ENCODE measurements around the gene RBFOX1.

The RBFOX1 gene

DNA sequence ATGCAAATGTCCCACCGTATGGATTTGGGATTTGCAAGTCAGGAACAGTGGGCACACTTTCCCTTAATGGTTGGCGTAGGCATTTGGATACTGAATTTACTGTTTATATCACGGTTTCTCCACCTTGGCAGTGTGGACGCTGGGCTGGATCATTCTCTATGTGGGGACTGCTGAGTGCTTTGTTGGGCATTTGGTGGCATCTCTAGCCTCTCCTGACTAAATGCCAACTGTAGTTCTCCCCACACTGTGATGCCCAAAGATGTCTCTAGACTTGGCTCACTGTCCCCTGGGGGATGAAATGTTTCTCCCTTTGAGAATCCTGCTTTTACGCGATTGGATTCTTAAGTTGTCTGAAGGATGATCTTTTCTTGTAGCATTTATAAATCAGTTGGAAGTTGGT is 49.0 kb downstream of the RBFOX1 start:
- Histone ChIP-seq H3K4me3 (no peak overlapping the region), H3K36me3 (ENCODE audit: insufficient read depth, low read length) (no peaks in the 10 kb centered on the region), H3K9me3 (ENCODE audit: low read depth, low read length) (no peaks in the 10 kb centered on the region), H3K9ac (ENCODE audit: insufficient read length) (no peak overlapping the region), H3K27ac (no peak overlapping the region)
- no peak for DNase-seq (ENCODE audit: low read depth, low spot score)
- TF ChIP-seq POLR2AphosphoS5 (IDR thresholded peaks at IDR 0.05; ENCODE audit: borderline replicate concordance, low read depth, low read length) (no peak), FOXP2 (optimal IDR thresholded peaks at IDR 0.05; ENCODE audit: control extremely low read depth, extremely low read length, insufficient read depth) (no peak), EZH2 (IDR thresholded peaks at IDR 0.05) (no peak)

DNA sequence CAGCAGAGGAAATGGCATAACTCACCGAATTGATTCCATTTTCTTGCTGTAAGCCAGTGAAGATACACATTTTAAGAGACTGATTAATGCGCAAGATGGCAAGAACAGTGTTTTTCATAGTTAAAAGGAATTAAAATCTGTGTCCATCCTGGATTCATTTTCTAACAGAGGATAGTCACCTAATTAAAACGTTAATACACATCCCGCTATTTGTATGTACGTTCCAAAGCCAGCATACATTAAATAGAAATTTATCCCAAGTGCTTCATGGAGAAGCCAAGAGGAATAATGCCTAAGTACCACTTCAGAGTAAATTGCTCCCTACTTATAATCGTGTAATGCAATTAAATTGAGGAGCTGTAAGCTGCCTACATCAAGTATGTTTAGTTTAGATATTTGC is 49.9 kb downstream of the RBFOX1 start:
- Histone ChIP-seq H3K9ac (ENCODE audit: insufficient read length) (no peak overlapping the region), H3K4me3 (no peak overlapping the region), H3K36me3 (ENCODE audit: insufficient read depth, low read length) (no peaks in the 10 kb centered on the region), H3K27ac (no peak overlapping the region), H3K9me3 (ENCODE audit: low read depth, low read length) (no peaks in the 10 kb centered on the region)
- TF ChIP-seq POLR2AphosphoS5 (IDR thresholded peaks at IDR 0.05; ENCODE audit: borderline replicate concordance, low read depth, low read length) (no peak), EZH2 (IDR thresholded peaks at IDR 0.05) (no peak), FOXP2 (optimal IDR thresholded peaks at IDR 0.05; ENCODE audit: control extremely low read depth, extremely low read length, insufficient read depth) (no peak)
- DNase-seq (ENCODE audit: low read depth, low spot score) = no peak

DNA sequence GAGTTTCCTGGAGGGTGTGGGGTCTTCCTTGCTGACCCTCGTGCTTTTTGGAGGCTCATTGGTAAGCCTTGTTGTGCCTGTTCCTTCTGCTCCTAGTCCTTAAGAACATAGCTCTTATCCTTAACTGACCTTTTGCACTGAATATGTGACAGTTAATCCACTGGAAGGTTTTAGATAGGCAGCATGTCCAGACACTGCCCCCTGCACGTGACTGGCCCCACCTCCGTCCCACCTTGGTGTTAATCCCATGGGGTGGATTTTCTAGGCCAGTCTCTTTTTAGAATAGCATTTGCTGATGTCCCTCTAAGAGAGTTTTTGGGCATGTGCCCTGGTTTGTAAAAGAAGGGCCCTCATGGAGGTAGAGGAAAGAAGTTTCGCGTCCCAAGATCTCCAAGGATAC is 58.3 kb downstream of the RBFOX1 start:
- H3K36me3 ChIP-seq (ENCODE audit: insufficient read depth, low read length) = no peaks in the 10 kb centered on the region
- no peak overlapping the region for H3K4me3 ChIP-seq
- no peak for DNase-seq (ENCODE audit: low read depth, low spot score)
- H3K9ac ChIP-seq (ENCODE audit: insufficient read length) = no peak overlapping the region
- TF ChIP-seq EZH2 (IDR thresholded peaks at IDR 0.05) (no peak), POLR2AphosphoS5 (IDR thresholded peaks at IDR 0.05; ENCODE audit: borderline replicate concordance, low read depth, low read length) (no peak), FOXP2 (optimal IDR thresholded peaks at IDR 0.05; ENCODE audit: control extremely low read depth, extremely low read length, insufficient read depth) (no peak)
- no peak overlapping the region for H3K27ac ChIP-seq
- H3K9me3 ChIP-seq (ENCODE audit: low read depth, low read length) = no peaks in the 10 kb centered on the region

DNA sequence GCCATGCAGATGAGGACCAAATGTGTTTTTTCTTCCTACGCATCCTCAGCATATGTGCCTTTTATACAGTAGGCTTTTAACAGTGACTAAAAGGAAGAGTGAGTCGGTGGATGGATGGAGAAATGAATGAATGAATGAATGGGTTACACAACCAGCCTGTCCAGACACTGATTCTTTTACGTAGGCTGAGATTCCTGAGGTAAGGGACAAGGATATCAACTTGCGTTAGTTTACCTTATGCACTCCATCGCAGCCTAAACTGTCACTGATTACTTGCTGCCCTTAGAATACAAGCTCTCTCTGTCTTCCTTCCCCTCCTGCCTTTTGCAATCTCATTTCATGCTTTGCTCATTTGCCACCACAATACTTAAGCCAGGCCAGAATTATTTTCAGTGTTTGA is 59.0 kb downstream of the RBFOX1 start:
- DNase-seq (ENCODE audit: low read depth, low spot score) = no peak

DNA sequence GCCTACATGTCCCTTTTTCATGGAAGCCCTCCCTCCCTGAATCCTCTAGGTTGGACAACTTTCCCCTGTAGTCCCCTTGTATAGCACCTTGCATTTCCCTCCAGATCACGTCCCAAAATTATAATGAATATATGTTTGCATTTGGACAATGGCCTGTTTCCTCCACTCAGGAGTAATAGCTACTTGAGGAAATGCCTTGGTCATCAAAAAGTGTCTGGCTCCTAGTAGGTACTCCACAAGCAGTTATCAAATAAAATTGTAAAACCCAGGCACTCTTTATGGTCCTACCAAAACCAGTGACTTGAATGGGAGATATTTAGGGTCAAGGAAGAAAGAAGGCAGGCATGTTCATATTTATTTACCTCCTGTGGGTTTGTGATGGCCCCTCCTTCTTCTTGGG is 59.6 kb downstream of the RBFOX1 start:
- H3K9ac ChIP-seq (ENCODE audit: insufficient read length) = no peak overlapping the region
- no peak for TF ChIP-seq FOXP2 (optimal IDR thresholded peaks at IDR 0.05; ENCODE audit: control extremely low read depth, extremely low read length, insufficient read depth)
- no peak for TF ChIP-seq POLR2AphosphoS5 (IDR thresholded peaks at IDR 0.05; ENCODE audit: borderline replicate concordance, low read depth, low read length)
- no peak for TF ChIP-seq EZH2 (IDR thresholded peaks at IDR 0.05)
- no peaks in the 10 kb centered on the region for H3K9me3 ChIP-seq (ENCODE audit: low read depth, low read length)
- no peaks in the 10 kb centered on the region for H3K36me3 ChIP-seq (ENCODE audit: insufficient read depth, low read length)
- no peak overlapping the region for H3K27ac ChIP-seq
- H3K4me3 ChIP-seq = no peak overlapping the region
- DNase-seq (ENCODE audit: low read depth, low spot score) = no peak

More for the DNA sequence above, 59.0 kb downstream of the RBFOX1 start:
- Histone ChIP-seq H3K27ac (no peak overlapping the region), H3K9ac (ENCODE audit: insufficient read length) (no peak overlapping the region), H3K9me3 (ENCODE audit: low read depth, low read length) (no peaks in the 10 kb centered on the region), H3K4me3 (no peak overlapping the region), H3K36me3 (ENCODE audit: insufficient read depth, low read length) (no peaks in the 10 kb centered on the region)
- TF ChIP-seq FOXP2 (optimal IDR thresholded peaks at IDR 0.05; ENCODE audit: control extremely low read depth, extremely low read length, insufficient read depth) (no peak), EZH2 (IDR thresholded peaks at IDR 0.05) (no peak), POLR2AphosphoS5 (IDR thresholded peaks at IDR 0.05; ENCODE audit: borderline replicate concordance, low read depth, low read length) (no peak)

DNA sequence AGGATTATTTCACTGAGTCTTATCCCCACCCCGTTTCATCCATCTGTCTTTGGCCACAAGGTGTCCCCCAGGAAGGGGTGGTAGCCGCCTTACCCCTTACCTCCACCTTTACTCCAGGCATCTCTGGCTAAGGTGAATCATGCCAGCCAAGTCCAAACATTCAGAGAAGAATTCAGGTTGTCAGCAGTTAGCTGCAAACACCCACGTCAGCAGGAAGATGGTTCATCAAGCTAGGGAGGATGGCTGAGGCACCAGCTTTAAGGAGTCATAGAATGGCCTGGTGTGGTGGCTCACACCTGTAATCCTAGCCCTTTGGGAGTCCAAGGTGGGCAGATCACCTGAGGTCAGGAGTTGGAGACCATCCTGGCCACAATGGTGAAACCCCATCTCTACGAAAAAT is 61.0 kb downstream of the RBFOX1 start:
- no peak for DNase-seq (ENCODE audit: low read depth, low spot score)
- H3K9me3 ChIP-seq (ENCODE audit: low read depth, low read length) = no peaks in the 10 kb centered on the region
- H3K4me3 ChIP-seq = no peak overlapping the region
- no peak overlapping the region for H3K9ac ChIP-seq (ENCODE audit: insufficient read length)
- no peaks in the 10 kb centered on the region for H3K36me3 ChIP-seq (ENCODE audit: insufficient read depth, low read length)
- H3K27ac ChIP-seq = no peak overlapping the region
- TF ChIP-seq EZH2 (IDR thresholded peaks at IDR 0.05) = no peak
- TF ChIP-seq FOXP2 (optimal IDR thresholded peaks at IDR 0.05; ENCODE audit: control extremely low read depth, extremely low read length, insufficient read depth) = no peak
- TF ChIP-seq POLR2AphosphoS5 (IDR thresholded peaks at IDR 0.05; ENCODE audit: borderline replicate concordance, low read depth, low read length) = no peak

DNA sequence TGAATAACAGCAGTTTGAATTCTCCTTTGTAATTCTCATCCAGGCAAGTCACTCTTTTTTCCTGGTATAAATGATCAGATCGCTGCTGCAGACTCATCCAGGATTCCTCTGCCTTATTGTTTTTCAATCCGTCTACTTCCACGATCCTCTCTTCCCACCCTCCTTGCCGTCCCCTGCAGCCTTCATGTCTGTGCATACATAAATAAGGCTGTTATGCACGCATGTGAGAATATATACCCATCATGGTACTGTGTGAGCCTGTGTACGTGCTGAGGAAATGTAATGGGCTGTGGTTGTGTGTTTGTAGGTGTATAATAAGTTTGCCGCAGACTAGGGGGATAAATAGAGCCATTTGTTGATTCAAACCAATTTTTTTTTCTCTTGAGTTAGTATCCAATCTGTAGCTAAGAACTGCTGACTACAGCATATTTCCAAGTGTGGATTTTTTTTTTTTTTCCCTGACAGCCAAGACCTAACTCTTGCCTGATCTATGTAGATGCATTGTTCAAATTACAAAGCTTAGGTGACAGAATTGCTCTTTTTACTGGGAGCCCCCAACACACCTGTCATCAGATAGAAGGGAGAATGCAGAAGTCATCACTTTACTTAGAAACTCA is 62.2 kb downstream of the RBFOX1 start:
- TF ChIP-seq FOXP2 (optimal IDR thresholded peaks at IDR 0.05; ENCODE audit: control extremely low read depth, extremely low read length, insufficient read depth) (no peak), POLR2AphosphoS5 (IDR thresholded peaks at IDR 0.05; ENCODE audit: borderline replicate concordance, low read depth, low read length) (no peak), EZH2 (IDR thresholded peaks at IDR 0.05) (no peak)
- no peak overlapping the region for H3K4me3 ChIP-seq
- no peaks in the 10 kb centered on the region for H3K9me3 ChIP-seq (ENCODE audit: low read depth, low read length)
- DNase-seq (ENCODE audit: low read depth, low spot score) = no peak
- H3K27ac ChIP-seq = no peak overlapping the region
- no peaks in the 10 kb centered on the region for H3K36me3 ChIP-seq (ENCODE audit: insufficient read depth, low read length)
- no peak overlapping the region for H3K9ac ChIP-seq (ENCODE audit: insufficient read length)

DNA sequence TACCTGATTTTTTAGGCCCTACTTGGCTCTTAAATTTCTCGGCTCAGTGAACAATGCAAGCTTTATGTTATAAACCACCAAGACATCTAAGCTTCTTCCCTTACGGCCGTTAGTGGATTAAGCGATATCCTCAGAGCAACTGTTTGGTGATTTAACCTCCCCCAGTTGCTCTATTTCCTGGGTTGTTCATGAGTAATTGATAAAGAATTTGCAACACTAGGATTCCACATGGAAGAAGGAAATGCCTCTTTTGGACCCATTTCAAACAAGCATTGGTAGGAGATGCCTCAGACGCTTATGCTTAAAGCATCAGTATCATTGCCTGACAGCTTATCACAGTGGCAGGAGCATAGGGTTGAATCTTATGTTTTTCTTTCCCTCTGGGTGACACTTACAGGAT is 65.3 kb downstream of the RBFOX1 start:
- Histone ChIP-seq H3K36me3 (ENCODE audit: insufficient read depth, low read length) (no peaks in the 10 kb centered on the region), H3K9me3 (ENCODE audit: low read depth, low read length) (no peaks in the 10 kb centered on the region), H3K27ac (no peak overlapping the region), H3K9ac (ENCODE audit: insufficient read length) (no peak overlapping the region), H3K4me3 (no peak overlapping the region)
- TF ChIP-seq POLR2AphosphoS5 (IDR thresholded peaks at IDR 0.05; ENCODE audit: borderline replicate concordance, low read depth, low read length) (no peak), FOXP2 (optimal IDR thresholded peaks at IDR 0.05; ENCODE audit: control extremely low read depth, extremely low read length, insufficient read depth) (no peak), EZH2 (IDR thresholded peaks at IDR 0.05) (no peak)
- DNase-seq (ENCODE audit: low read depth, low spot score) = no peak

DNA sequence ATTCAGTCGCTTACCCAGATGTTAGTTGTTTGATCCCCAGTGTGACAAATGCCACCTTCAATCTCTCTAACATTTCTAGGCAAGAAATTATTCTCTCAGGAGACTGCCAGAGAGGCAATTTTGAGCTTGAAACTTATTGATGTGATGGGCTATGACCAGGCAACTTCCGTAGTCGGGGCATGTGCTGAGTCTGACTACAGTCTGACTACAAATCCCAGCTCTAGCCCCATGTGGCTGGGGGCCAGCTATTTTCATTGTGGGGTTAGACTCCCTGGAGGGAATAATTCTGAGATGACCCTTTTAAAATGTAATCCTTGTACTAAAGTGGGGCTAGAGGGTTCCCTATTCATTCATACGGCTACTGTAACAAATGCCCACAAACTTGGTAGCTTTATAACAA is 65.9 kb downstream of the RBFOX1 start:
- TF ChIP-seq EZH2 (IDR thresholded peaks at IDR 0.05) (no peak), FOXP2 (optimal IDR thresholded peaks at IDR 0.05; ENCODE audit: control extremely low read depth, extremely low read length, insufficient read depth) (no peak), POLR2AphosphoS5 (IDR thresholded peaks at IDR 0.05; ENCODE audit: borderline replicate concordance, low read depth, low read length) (no peak)

More for the DNA sequence above, 65.9 kb downstream of the RBFOX1 start:
- Histone ChIP-seq H3K4me3 (no peak overlapping the region), H3K27ac (no peak overlapping the region), H3K9ac (ENCODE audit: insufficient read length) (no peak overlapping the region), H3K9me3 (ENCODE audit: low read depth, low read length) (no peaks in the 10 kb centered on the region), H3K36me3 (ENCODE audit: insufficient read depth, low read length) (no peaks in the 10 kb centered on the region)
- DNase-seq (ENCODE audit: low read depth, low spot score) = no peak
